ENCODE results near the gene PCOLCE2.

The PCOLCE2 gene

DNA sequence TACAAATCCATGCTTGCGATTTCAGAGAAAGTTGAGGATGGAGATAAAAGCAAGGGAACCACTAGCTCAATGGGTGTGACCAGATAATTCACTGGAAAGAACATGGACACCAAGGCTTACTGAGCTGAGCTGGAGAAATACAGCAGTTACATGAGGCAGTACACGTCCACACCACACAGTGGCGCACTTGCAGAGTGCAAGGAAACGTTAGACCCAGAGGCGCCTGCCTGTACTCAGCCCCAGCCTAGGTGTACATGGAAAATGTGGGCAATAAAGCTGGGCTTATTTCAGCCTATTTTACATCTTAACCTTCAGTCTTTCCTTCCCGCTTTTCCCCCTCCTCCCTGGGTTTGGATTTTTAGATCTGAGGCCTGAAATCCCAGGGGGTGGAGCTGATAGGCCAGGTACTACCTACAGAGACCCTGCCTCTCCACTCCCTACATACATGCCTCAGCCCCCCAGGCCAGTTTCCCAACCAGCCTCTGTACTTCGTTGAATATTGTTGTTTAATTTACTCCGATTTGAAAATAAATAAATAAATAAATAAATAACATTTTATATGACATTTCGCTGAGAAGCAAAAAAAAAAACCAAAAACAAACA is 60.1 kb downstream of the PCOLCE2 start:
- TF ChIP-seq, protein P1, sequence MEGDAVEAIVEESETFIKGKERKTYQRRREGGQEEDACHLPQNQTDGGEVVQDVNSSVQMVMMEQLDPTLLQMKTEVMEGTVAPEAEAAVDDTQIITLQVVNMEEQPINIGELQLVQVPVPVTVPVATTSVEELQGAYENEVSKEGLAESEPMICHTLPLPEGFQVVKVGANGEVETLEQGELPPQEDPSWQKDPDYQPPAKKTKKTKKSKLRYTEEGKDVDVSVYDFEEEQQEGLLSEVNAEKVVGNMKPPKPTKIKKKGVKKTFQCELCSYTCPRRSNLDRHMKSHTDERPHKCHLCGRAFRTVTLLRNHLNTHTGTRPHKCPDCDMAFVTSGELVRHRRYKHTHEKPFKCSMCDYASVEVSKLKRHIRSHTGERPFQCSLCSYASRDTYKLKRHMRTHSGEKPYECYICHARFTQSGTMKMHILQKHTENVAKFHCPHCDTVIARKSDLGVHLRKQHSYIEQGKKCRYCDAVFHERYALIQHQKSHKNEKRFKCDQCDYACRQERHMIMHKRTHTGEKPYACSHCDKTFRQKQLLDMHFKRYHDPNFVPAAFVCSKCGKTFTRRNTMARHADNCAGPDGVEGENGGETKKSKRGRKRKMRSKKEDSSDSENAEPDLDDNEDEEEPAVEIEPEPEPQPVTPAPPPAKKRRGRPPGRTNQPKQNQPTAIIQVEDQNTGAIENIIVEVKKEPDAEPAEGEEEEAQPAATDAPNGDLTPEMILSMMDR (IDR thresholded peaks at IDR 0.05; ENCODE audit: low read depth, low read length) = peak; percentile 91
- DNase-seq (ENCODE audit: extremely low read depth, low read depth) = peak; percentile 34

DNA sequence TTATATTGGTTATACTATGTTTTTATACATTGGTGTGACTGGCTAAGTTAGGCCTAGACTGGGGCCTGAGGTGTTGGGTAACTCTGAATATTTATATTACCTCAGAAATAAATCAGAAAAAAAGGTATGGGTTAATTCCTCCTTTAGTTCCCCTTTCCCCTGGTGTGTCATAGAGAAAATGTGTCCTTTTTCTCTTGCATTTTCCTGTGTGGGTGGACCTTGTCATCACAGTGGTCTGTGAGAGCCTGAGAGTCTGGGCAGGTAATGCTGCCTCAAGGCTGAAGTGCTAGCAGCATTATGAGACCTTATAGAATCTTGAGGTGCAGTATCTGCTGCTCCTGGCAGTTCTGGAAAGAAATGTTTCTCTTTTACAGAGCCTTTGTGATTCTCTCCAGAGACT is 69.7 kb downstream of the PCOLCE2 start:
- no peak for DNase-seq (ENCODE audit: extremely low read depth, low read depth)
- TF ChIP-seq, protein P1 (IDR thresholded peaks at IDR 0.05; ENCODE audit: low read depth, low read length) = no peak

DNA sequence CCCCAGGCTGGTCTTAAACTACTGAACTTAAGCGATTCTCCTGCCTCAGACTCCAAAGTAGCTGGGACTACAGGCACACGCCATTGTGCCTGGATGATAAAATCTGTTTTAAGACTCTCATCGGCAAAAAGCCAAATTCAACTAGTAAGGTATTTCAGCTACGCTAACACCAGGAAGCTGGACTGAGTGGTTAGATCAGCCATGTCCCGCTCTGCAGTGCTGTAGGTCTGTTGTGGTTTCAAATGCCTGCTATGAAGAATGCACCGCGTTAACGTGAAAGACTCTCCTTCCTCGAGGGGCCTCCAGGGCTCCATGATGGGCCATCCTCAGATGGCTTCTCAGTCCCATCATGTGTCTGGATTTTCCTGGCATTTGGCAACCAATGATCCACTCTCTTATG is 70.2 kb downstream of the PCOLCE2 start:
- DNase-seq (ENCODE audit: extremely low read depth, low read depth) = no peak
- TF ChIP-seq, protein P1 (IDR thresholded peaks at IDR 0.05; ENCODE audit: low read depth, low read length) = no peak

DNA sequence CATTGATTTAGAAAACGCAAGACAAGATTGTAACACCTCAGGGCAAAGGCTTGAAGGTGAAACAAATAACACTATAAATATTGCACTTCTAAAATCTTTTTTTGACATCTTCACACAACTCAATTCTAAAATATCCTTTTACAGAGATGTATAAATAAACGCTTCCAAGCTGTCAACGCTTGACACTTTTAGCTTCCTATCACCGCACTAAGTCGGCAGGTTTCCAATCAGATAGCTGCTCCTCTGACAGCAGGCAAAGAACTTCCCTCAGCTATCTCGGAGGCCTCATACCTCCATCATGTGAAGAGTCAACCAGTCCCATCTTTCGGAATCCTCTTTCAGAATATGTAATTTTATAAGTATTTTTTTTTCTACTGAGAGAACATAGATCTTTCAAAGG is 71.0 kb downstream of the PCOLCE2 start:
- no peak for DNase-seq (ENCODE audit: extremely low read depth, low read depth)
- TF ChIP-seq, protein P1 (IDR thresholded peaks at IDR 0.05; ENCODE audit: low read depth, low read length) = no peak

DNA sequence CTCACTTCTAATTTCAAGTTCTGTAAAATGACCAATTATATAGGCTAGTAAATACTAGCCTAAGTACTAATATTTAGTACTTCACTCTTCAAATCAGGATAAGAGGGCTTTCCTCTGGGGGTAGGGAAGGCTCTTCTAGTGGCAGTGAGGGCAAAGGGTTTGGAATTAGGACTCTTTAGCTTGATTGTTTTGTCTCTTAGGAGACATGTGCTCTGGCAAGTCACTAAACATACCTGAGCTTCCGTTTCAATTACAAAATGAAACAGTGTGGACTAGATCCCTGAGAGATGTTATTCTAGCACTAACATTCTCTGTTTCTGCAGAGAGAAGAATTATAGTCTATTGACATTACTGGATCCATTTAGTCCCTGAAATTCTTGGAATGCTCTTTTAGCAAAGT is 71.5 kb downstream of the PCOLCE2 start:
- no peak for DNase-seq (ENCODE audit: extremely low read depth, low read depth)
- TF ChIP-seq, protein P1 (IDR thresholded peaks at IDR 0.05; ENCODE audit: low read depth, low read length) = no peak

DNA sequence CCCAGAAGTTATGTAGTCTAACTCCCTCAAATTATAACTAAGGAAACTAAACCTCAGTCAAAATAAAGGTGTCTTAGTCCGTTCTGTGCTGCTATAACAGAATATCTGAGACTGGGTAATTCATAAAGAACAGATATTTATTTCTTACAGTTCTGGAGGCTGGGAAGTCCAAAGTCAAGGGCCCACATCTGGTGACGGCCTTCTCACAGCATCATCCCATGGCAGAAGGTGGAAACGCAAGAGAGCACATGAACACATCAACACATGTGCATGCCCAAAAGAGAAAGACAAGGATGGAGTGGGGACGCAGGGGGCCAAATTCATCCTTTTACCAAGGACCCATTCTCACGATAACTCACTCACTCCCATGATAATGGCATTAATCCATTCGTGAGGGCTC is 73.1 kb downstream of the PCOLCE2 start:
- TF ChIP-seq, protein P1 (IDR thresholded peaks at IDR 0.05; ENCODE audit: low read depth, low read length) = no peak
- DNase-seq (ENCODE audit: extremely low read depth, low read depth) = no peak

DNA sequence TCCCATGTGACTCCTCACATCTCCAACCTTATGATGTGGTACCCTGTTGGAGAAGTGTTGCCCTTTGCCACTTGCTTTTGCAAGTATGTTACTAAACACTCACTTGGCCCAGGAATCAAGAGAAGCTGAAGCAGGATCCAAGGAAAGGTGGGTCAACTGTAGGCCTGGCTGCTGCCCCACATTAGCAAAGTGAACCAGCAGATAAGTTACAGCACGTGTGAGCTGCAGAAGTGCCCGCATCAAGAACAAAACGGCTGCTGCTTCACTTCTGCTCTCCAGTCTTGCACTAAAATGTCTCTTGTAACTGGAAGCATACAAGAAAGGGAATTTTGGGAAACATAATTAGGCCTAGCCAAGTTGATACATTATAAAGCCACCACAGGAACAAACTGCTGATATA is 79.6 kb downstream of the PCOLCE2 start:
- TF ChIP-seq, protein P1 (IDR thresholded peaks at IDR 0.05; ENCODE audit: low read depth, low read length) = no peak

More for the DNA sequence above, 79.6 kb downstream of the PCOLCE2 start:
- DNase-seq (ENCODE audit: extremely low read depth, low read depth) = no peak

Data from AG09319 (cell line).